ENCODE results near the gene DLG3. TPM values are rescaled to one million over a fixed set of nuclear protein-coding genes. Genes with fewer than 3 reads are reported as not detected.

DLG3 gene
- total RNA-seq, 1 donor from 2014 or later, result 12.5 TPM

DNA sequence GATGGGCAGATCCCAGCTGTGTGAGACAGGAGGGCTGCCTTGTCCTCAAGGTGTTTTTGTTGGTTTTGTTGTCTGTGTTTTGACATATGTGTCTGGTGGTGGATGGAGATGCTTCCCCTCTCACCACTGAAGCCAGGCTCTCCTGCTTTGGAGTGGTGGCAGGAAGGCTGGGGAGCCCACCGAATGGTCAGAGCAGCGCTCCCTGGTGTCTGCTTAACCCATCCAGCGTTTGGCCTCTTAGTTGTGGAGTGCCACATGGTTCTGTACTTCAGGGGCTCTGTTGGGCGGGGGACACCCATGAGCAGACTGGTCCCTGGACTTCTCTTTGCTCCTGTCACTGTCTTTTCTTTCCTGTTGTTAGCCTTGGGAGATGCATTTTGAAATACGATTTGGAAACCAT lies 51.9 kb downstream of the DLG3 start:
- Mint-ChIP-seq H3K27ac (ENCODE audit: unreplicated experiment) (no peak overlapping the region), H3K36me3 (ENCODE audit: unreplicated experiment) (peaks cover 35% of the 10 kb centered on the region), H3K4me3 (ENCODE audit: unreplicated experiment) (no peak overlapping the region), H3K9me3 (ENCODE audit: unreplicated experiment) (peaks cover 13% of the 10 kb centered on the region), H3K4me1 (ENCODE audit: unreplicated experiment) (no peaks in the 10 kb centered on the region), H3K27me3 (ENCODE audit: unreplicated experiment) (no peaks in the 10 kb centered on the region)
- DNase-seq (ENCODE audit: extremely low spot score, unreplicated experiment), result no peak
- TF ChIP-seq, protein P1, sequence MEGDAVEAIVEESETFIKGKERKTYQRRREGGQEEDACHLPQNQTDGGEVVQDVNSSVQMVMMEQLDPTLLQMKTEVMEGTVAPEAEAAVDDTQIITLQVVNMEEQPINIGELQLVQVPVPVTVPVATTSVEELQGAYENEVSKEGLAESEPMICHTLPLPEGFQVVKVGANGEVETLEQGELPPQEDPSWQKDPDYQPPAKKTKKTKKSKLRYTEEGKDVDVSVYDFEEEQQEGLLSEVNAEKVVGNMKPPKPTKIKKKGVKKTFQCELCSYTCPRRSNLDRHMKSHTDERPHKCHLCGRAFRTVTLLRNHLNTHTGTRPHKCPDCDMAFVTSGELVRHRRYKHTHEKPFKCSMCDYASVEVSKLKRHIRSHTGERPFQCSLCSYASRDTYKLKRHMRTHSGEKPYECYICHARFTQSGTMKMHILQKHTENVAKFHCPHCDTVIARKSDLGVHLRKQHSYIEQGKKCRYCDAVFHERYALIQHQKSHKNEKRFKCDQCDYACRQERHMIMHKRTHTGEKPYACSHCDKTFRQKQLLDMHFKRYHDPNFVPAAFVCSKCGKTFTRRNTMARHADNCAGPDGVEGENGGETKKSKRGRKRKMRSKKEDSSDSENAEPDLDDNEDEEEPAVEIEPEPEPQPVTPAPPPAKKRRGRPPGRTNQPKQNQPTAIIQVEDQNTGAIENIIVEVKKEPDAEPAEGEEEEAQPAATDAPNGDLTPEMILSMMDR (IDR thresholded peaks at IDR 0.05), result no peak

DNA sequence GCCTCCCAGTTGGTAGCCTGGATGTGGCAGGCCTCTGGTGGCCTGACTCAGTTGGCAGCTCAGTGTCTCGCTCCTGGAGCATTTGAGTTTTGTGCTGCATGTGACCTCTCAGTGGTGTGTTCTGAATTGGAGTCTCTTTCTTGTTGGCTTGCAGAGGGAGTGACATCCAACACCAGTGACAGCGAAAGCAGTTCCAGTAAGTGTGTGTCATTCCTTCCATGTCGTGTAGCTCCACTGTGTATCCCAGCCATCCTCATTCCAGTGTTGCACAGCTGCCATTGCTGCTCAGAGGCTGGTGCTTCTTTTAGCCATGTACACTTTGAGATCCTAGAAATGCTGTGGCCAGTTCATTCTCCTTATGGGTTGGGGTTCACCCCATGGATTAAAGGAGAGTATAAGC lies 52.4 kb downstream of the DLG3 start:
- no peaks in the 10 kb centered on the region for H3K4me1 Mint-ChIP-seq (ENCODE audit: unreplicated experiment)
- H3K9me3 Mint-ChIP-seq (ENCODE audit: unreplicated experiment), result peaks cover 11% of the 10 kb centered on the region

DNA sequence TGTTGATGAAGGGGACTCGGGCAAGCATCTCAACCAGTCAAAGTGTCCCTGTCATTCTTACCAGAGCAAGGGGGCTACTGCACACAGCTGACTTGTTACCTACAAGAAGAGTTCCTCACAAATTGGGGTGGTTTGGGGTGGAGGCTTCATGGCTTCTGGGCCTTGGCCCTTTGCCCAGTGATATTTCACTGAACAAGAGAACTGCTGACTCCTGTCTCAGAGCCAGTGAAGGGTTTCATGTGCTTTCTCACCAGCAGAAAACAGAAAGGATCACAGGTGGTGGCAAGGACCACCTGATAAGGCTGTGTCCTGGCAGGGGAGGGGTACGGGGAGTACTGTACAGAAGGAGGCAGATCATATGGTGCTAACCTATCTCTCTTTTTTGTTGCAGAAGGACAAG lies 53.5 kb downstream of the DLG3 start:
- peaks cover 32% of the 10 kb centered on the region for H3K36me3 Mint-ChIP-seq (ENCODE audit: unreplicated experiment)
- H3K4me3 Mint-ChIP-seq (ENCODE audit: unreplicated experiment), result no peak overlapping the region
- H3K4me1 Mint-ChIP-seq (ENCODE audit: unreplicated experiment), result no peaks in the 10 kb centered on the region
- TF ChIP-seq, protein P1 (IDR thresholded peaks at IDR 0.05), result no peak
- no peaks in the 10 kb centered on the region for H3K27me3 Mint-ChIP-seq (ENCODE audit: unreplicated experiment)
- H3K27ac Mint-ChIP-seq (ENCODE audit: unreplicated experiment), result no peak overlapping the region
- no peak for DNase-seq (ENCODE audit: extremely low spot score, unreplicated experiment)
- peaks cover 7% of the 10 kb centered on the region for H3K9me3 Mint-ChIP-seq (ENCODE audit: unreplicated experiment)

More for the DNA sequence above, 52.4 kb downstream of the DLG3 start:
- Mint-ChIP-seq H3K36me3 (ENCODE audit: unreplicated experiment) (peaks cover 33% of the 10 kb centered on the region), H3K4me3 (ENCODE audit: unreplicated experiment) (no peak overlapping the region), H3K27me3 (ENCODE audit: unreplicated experiment) (no peaks in the 10 kb centered on the region), H3K27ac (ENCODE audit: unreplicated experiment) (no peak overlapping the region)
- TF ChIP-seq, protein P1 (IDR thresholded peaks at IDR 0.05), result no peak
- DNase-seq (ENCODE audit: extremely low spot score, unreplicated experiment), result no peak

DNA sequence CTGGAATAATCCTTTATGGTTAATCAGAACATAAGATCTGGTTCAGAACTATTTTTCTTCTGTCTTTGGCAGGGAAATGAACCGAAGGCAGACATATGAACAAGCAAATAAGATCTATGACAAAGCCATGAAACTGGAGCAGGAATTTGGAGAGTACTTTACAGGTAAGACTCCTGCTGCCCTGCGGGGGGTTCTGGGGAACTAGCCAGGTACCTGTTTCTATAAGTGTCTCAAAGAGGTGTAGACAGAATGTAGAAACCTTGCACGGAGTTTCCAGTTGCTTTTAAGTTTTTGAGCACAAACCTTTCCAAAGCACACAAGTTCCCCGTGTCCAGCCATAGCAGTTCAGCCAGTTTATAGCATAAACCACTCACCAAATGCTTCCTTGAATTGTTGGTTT lies 56.2 kb downstream of the DLG3 start:
- DNase-seq (ENCODE audit: extremely low spot score, unreplicated experiment), result no peak
- Mint-ChIP-seq H3K4me1 (ENCODE audit: unreplicated experiment) (no peaks in the 10 kb centered on the region), H3K9me3 (ENCODE audit: unreplicated experiment) (peaks cover 7% of the 10 kb centered on the region), H3K27ac (ENCODE audit: unreplicated experiment) (no peak overlapping the region), H3K27me3 (ENCODE audit: unreplicated experiment) (no peaks in the 10 kb centered on the region), H3K4me3 (ENCODE audit: unreplicated experiment) (no peak overlapping the region), H3K36me3 (ENCODE audit: unreplicated experiment) (peaks cover 21% of the 10 kb centered on the region)
- TF ChIP-seq, protein P1 (IDR thresholded peaks at IDR 0.05), result no peak

DNA sequence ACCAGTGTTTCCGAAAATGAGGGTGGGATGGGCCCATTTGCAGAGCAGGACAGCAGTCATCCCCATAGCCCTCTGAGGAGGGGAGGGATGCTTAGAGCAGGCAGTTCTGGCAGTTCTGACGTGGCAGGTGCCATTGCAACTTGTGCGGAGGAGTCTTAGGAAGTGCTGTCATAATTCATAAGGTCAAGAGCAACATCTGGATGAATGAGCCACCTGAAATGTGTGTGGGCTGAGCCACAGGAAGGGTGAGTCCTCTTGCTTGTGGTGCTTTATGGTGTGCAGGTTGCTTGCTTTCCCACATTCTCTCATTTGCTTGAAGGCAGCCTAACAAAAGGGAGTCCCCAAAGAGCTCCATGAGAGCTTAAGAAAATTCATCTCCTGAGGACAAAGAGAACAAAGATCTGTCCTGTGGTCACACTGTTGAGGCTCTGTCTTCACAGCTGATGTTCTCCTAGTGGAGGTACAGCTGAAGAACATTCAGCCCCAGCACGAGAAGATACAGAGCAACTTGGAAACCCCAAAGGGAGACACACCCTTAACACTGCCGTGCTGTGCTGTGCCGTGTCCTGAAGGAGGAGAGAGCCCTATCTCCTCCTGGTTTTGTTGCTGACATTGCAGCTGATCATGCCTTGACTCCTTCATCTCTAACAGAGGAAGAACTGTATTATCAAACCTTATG lies 60.3 kb downstream of the DLG3 start:
- Mint-ChIP-seq H3K27me3 (ENCODE audit: unreplicated experiment) (no peaks in the 10 kb centered on the region), H3K27ac (ENCODE audit: unreplicated experiment) (no peak overlapping the region), H3K9me3 (ENCODE audit: unreplicated experiment) (peaks cover 4% of the 10 kb centered on the region), H3K4me3 (ENCODE audit: unreplicated experiment) (no peak overlapping the region), H3K4me1 (ENCODE audit: unreplicated experiment) (peaks cover 3% of the 10 kb centered on the region), H3K36me3 (ENCODE audit: unreplicated experiment) (peaks cover 8% of the 10 kb centered on the region)
- DNase-seq (ENCODE audit: extremely low spot score, unreplicated experiment), result no peak
- TF ChIP-seq, protein P1 (IDR thresholded peaks at IDR 0.05), result no peak
